C4-2B (cell line): Measurements from ENCODE around the gene PARK7.

Experiments
- ZFX ChIP-seq: fragments of 450-650 bp; IDR thresholded peaks from 2 replicates; pipeline ENCODE4 v1.6.1; 2017
- TF ChIP-seq, protein P1 (sequence below): fragments of 450-650 bp; conservative IDR thresholded peaks from 2 replicates; pipeline ENCODE4 v1.5.1; 2017; ENCODE audit warnings: mild to moderate bottlenecking

DNA sequence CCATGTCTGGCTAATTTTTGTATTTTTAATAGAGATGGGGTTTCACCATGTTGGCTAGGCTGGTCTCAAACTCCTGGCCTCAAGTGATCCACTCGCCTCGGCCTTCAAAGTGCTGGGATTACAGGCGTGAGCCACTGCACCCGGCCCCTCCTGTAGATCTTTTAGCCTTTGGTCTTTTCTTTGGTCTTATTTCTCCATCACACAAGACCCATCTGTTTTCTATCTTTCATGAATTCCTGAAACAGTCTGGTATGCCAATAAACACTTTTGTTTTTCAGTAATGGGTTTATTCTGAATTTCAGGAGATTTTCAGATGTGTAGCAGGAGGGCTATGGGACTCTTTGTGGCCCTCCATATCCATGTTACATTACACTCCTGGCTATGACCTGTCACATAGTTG, 41.4 kb downstream of the PARK7 start:
- TF ChIP-seq, protein P1, sequence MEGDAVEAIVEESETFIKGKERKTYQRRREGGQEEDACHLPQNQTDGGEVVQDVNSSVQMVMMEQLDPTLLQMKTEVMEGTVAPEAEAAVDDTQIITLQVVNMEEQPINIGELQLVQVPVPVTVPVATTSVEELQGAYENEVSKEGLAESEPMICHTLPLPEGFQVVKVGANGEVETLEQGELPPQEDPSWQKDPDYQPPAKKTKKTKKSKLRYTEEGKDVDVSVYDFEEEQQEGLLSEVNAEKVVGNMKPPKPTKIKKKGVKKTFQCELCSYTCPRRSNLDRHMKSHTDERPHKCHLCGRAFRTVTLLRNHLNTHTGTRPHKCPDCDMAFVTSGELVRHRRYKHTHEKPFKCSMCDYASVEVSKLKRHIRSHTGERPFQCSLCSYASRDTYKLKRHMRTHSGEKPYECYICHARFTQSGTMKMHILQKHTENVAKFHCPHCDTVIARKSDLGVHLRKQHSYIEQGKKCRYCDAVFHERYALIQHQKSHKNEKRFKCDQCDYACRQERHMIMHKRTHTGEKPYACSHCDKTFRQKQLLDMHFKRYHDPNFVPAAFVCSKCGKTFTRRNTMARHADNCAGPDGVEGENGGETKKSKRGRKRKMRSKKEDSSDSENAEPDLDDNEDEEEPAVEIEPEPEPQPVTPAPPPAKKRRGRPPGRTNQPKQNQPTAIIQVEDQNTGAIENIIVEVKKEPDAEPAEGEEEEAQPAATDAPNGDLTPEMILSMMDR = no peak
- no peak for TF ChIP-seq ZFX
